SU-DHL-6 (cell line): ENCODE results near the gene IFRD2.

ENCODE experiments used
- H2AFZ ChIP-seq: fragments of 200-600 bp; sonication (generic); 2 replicates; pipeline ENCODE4 v1.6.1; 2014; ENCODE audit warnings: low read depth, mild to moderate bottlenecking, moderate library complexity, mixed read lengths, antibody characterized with exemption, low read length; ENCODE audit not compliant: severe bottlenecking
- H3F3A ChIP-seq: fragments of 200-600 bp; shearing (Covaris generic); 2 replicates; pipeline ENCODE4 v1.6.0; 2016; ENCODE audit warnings: antibody characterized with exemption, mild to moderate bottlenecking; ENCODE audit not compliant: insufficient read depth
- H3K27ac ChIP-seq: fragments of 200-600 bp; sonication (generic); 2 replicates; pipeline ENCODE4 v1.5.1; 2016; ENCODE audit warnings: low read depth, mild to moderate bottlenecking, low read length, moderate library complexity, mixed read lengths
- H3K27me3 ChIP-seq: fragments of 200-600 bp; sonication (generic), shearing (Covaris generic); 2 replicates; pipeline ENCODE4 v1.6.0; 2014; ENCODE audit warnings: mild to moderate bottlenecking, low read length
- H3K36me3 ChIP-seq: fragments of 200-600 bp; sonication (generic); 2 replicates; pipeline ENCODE4 v1.6.1; 2014; ENCODE audit warnings: mild to moderate bottlenecking, low read length, mixed read lengths
- H3K4me2 ChIP-seq: fragments of 300-600, 200-600 bp; shearing (Covaris generic), sonication (generic); 2 replicates; pipeline ENCODE4 v1.6.0; 2014; ENCODE audit warnings: low read length, low read depth, mild to moderate bottlenecking; ENCODE audit not compliant: poor library complexity, severe bottlenecking
- H3K4me3 ChIP-seq: fragments of 200-600 bp; sonication (generic); 2 replicates; pipeline ENCODE4 v1.5.1; 2014; ENCODE audit warnings: antibody characterized with exemption, low read length, mild to moderate bottlenecking, mixed read lengths; ENCODE audit not compliant: insufficient read depth, poor library complexity, severe bottlenecking
- H3K79me2 ChIP-seq: fragments of 200-600 bp; sonication (generic); 2 replicates; pipeline ENCODE4 v1.6.1; 2014; ENCODE audit warnings: mild to moderate bottlenecking, low read length, moderate library complexity; ENCODE audit not compliant: insufficient read depth
- H3K9ac ChIP-seq: fragments of 200-600 bp; sonication (generic); 2 replicates; pipeline ENCODE4 v1.7.0; 2014; ENCODE audit warnings: mild to moderate bottlenecking, low read length
- H3K9me2 ChIP-seq: fragments of 200-600 bp; sonication (generic); replicated peaks from 2 replicates; pipeline ENCODE4 v1.6.1; 2014; ENCODE audit warnings: low read length; ENCODE audit not compliant: insufficient read depth
- H3K9me3 ChIP-seq: fragments of 200-600 bp; sonication (generic); 2 replicates; pipeline ENCODE4 v1.6.1; 2014; ENCODE audit warnings: low read length, mixed read lengths; ENCODE audit not compliant: insufficient read depth
- H4K20me1 ChIP-seq: fragments of 200-600 bp; sonication (generic); 2 replicates; pipeline ENCODE4 v1.6.1; 2014; ENCODE audit warnings: low read depth, mild to moderate bottlenecking, antibody characterized with exemption, low read length, moderate library complexity, mixed read lengths
- EZH2phosphoT487 ChIP-seq: fragments of 200-600 bp; sonication (generic), shearing (Covaris generic); conservative IDR thresholded peaks from 2 replicates; pipeline ENCODE4 v1.6.1; 2018; ENCODE audit warnings: mild to moderate bottlenecking, antibody characterized with exemption, low read length, moderate library complexity, mixed read lengths
- TF ChIP-seq, protein P1 (sequence below): fragments of 200-600 bp; sonication (generic); IDR thresholded peaks from one replicate; pipeline ENCODE4 v1.5.1; 2017; ENCODE audit warnings: antibody characterized with exemption, mild to moderate bottlenecking, low read length, moderate library complexity; ENCODE audit not compliant: insufficient read depth, poor library complexity, severe bottlenecking

IFRD2 gene

DNA sequence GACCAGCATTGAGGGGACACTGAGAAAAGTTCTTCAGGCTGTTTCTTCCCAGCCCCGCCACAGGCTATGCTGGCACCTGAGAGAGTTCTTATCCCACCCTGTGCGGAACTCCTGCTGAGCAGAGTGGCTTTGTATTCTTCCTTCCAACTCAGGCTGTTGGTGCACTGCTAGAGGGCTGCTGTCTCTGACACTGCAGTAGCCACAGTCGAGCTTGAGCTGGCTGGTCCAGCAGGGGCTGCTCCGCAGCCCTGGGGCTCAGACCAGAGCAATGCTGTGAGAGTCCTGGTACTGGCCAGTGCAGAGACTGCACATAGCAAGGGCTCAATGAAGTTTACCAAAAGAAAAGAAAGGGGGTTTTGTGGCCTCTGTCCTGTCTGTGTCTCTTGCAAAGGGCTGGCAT lies 52.6 kb downstream of the IFRD2 start:
- H3K79me2 ChIP-seq, result peaks cover 71% of the 10 kb centered on the region
- no peaks in the 10 kb centered on the region for H3K27me3 ChIP-seq
- H4K20me1 ChIP-seq, result no peaks in the 10 kb centered on the region
- H2AFZ ChIP-seq, result no peak overlapping the region
- peak overlapping the region; percentile 6; the same call in 1 of the 2 replicates for H3K9ac ChIP-seq
- no peak overlapping the region for H3K4me3 ChIP-seq
- no peaks in the 10 kb centered on the region for H3K9me3 ChIP-seq
- no peak overlapping the region for H3K4me2 ChIP-seq
- H3K36me3 ChIP-seq, result no peaks in the 10 kb centered on the region
- H3K9me2 ChIP-seq, result no peaks in the 10 kb centered on the region
- TF ChIP-seq EZH2phosphoT487, result no peak
- TF ChIP-seq, protein P1, sequence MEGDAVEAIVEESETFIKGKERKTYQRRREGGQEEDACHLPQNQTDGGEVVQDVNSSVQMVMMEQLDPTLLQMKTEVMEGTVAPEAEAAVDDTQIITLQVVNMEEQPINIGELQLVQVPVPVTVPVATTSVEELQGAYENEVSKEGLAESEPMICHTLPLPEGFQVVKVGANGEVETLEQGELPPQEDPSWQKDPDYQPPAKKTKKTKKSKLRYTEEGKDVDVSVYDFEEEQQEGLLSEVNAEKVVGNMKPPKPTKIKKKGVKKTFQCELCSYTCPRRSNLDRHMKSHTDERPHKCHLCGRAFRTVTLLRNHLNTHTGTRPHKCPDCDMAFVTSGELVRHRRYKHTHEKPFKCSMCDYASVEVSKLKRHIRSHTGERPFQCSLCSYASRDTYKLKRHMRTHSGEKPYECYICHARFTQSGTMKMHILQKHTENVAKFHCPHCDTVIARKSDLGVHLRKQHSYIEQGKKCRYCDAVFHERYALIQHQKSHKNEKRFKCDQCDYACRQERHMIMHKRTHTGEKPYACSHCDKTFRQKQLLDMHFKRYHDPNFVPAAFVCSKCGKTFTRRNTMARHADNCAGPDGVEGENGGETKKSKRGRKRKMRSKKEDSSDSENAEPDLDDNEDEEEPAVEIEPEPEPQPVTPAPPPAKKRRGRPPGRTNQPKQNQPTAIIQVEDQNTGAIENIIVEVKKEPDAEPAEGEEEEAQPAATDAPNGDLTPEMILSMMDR, result no peak
- no peak overlapping the region for H3K27ac ChIP-seq
- peaks cover 10% of the 10 kb centered on the region for H3F3A ChIP-seq

DNA sequence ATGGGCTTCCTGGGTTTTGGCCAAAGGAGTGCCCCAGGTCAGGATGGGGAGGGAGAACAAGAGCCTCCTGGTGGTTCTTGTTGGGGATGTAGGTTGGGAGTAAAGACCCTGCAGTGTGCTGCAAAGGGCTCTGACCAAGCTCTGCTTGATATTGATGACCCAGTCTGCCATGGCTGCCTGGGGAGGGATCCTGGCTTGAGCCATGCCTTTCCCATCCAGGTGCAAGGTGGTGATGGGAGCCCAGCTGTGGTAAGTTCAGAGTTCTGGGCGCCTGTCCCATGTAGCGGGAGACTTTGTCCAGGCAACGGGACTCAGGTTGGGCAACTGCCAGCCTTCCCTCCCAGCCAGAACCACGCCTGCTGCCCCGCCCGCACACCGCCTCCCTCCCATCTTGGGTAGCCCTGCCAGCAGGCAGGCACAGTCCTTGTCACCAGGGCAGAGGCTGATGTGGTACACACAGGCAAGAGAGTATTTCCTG lies 53.6 kb downstream of the IFRD2 start:
- H2AFZ ChIP-seq, result no peak overlapping the region
- H3K9ac ChIP-seq, result peak overlapping the region; percentile 72
- H3K27me3 ChIP-seq, result no peaks in the 10 kb centered on the region
- H3K4me3 ChIP-seq, result peak overlapping the region; percentile 47
- no peaks in the 10 kb centered on the region for H4K20me1 ChIP-seq
- peak overlapping the region; percentile 76 for H3K27ac ChIP-seq
- H3K36me3 ChIP-seq, result no peaks in the 10 kb centered on the region
- H3K4me2 ChIP-seq, result peak overlapping the region; percentile 84
- TF ChIP-seq EZH2phosphoT487, result no peak
- TF ChIP-seq, protein P1, result no peak
- peaks cover 10% of the 10 kb centered on the region for H3F3A ChIP-seq
- H3K9me3 ChIP-seq, result no peaks in the 10 kb centered on the region
- no peaks in the 10 kb centered on the region for H3K9me2 ChIP-seq
- H3K79me2 ChIP-seq, result peaks cover 70% of the 10 kb centered on the region

DNA sequence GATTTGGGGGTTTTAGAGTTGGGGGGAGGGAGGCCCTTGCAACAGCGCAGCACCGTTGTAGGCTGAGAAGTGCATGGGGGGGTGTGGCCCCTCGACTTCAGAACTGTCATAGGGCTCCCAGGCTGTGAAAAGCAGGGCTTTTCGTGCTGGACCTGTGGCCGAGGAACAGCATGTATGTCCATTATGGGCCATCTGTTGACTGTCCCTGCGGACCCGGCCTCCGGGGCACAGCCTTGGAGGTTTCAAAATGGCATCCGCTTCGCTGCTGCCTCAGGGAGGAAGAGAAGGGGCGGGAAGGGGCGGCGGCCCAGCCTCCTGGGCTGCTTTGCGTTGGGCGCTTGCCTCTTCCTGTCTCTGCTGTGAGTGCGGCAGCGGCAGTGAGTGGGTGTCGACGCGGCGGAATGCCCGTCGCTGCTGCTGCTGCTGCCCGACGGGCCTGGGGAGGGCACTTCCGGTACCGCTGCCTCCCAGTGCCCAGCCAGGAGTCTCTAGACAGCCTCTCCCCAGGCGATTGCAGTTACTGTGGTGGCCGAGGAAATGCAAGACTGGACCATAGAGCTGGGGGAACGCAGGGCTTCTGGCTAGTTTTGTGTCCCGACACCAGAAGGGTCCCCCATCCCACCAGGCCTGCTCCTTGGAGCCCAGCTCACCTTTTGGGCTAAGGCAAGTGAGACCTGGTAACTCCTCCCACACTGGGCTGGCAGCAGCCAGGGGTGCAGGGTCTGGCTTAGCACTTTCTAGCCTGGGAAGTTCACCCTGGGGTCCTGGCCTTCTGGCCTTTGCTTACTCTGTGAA lies 54.3 kb downstream of the IFRD2 start:
- H3K79me2 ChIP-seq, result peaks cover 64% of the 10 kb centered on the region
- peak overlapping the region; percentile 96 for H3K4me3 ChIP-seq
- H3K27me3 ChIP-seq, result no peaks in the 10 kb centered on the region
- H2AFZ ChIP-seq, result no peak overlapping the region
- H4K20me1 ChIP-seq, result no peaks in the 10 kb centered on the region
- peak overlapping the region; percentile 84 for H3K4me2 ChIP-seq
- no peak for TF ChIP-seq EZH2phosphoT487
- TF ChIP-seq, protein P1, result no peak
- H3K36me3 ChIP-seq, result no peaks in the 10 kb centered on the region
- H3K9me2 ChIP-seq, result no peaks in the 10 kb centered on the region
- no peaks in the 10 kb centered on the region for H3K9me3 ChIP-seq
- H3K27ac ChIP-seq, result peak overlapping the region; percentile 76
- peak overlapping the region; percentile 72 for H3K9ac ChIP-seq
- H3F3A ChIP-seq, result peaks cover 4% of the 10 kb centered on the region
